ENCODE measurements around the gene DLL1.

The DLL1 gene

DNA sequence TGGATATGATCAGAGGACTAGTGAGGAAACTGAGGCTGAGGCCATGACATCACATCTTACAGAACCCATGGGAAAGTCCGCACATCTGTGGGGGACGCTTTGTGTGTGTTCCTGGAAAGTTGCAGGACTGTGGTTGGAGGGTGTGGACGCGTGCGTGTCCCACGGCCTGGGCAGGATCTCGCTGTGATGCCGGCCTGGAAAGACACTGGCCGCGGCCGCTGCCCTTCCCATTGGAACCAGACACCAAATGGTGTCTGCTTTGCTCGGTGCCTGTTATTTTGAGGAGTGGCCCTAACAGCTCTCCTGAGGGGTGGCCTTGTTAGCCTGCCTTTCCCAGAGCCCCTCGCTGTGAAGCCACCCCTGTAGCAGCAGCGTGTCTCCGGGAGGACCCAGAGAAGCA lies 41.1 kb downstream of the DLL1 start:
- DNase-seq = no peak

DNA sequence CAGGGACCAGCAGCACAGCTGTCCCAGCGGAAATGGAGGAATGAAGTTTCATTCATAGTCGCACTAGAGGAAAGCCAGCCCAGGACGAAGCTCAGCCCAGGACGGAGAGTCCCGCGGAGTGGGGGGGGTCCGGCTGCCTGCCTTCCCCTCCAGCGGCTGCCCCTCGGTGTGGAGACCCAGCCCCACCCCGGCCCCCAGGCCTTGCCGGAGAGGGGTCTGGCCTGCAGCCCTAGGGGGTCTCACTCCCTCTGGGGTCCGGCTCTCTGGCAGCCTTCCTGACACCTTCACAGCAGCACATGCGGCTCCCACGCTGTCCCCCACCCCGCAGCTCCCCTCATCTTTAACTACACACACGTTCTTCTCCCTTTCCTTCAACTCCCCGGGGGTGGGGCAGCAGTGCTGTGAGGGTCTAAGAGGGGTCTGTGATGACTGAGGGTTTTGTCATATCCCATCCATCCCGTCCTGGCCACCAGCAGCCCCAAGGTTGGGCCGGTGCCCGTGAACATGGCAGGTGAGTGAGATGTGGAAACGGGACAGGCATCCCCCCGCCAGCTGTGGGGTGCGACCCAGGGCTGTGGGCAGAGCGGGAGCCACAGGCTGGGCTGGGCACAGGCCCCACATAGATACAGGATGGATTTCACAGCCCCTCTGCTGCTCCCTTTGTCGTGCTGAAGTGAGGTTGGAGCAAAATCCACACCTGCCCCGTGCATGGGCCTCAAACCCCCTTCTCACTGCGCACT lies 41.8 kb downstream of the DLL1 start:
- DNase-seq = no peak

DNA sequence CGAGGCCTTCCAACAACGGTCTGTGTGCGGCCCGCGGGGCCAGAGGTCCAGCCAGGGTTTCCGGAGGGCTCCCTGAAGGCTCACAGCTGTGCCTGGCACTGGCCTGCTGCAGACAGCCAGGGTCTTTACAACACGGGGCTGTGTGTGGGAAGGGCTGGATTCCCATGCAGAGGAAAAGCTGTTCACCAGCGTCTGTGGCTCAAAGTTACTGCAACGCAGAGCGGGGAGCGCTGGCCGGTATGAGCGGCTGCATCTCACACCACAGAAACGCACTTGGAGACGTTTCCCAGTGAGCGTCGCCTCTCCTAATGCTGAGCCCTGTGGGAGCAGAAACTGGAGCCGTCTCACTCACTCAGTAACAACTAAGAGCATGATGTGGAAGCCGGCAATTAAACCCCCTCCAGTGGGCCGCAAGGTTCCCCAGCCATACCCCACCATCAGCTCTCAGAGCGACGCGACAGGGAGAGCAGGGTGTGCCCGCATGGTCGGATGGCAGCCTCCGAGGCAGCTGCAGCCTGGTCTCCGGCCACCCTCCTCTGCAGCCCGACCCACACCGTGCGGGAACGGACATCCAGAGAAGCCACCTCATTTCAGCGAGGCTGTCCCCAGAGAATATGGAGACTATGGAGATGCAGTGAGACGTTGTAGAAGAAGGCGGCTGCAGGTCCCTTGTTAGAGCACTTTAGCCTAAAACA lies 42.6 kb downstream of the DLL1 start:
- no peak for DNase-seq

DNA sequence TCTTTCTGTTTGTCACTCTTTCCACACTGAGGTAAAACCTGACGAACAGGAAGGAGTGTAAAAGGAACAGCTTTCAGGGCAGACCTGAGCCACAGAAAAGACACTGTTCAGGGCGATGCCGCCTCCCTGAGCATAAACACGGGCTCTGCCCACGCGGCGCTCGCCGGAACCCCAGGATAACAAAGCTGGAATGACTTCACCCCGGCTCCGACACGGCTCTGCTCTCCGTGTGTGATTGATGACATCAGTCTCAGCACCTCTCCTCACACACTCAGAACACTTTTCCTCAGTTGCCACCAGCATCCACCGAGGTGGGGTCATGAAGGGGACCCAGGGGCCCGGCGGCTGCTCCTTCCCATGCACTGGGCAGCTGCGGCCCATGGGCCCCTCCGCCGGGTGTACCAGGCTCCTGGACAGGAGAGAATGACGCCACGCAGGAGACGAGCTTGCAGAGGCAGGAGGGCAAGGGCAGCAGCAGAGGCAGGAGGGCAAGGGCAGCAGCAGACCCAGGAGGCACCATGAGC lies 43.6 kb downstream of the DLL1 start:
- DNase-seq = no peak

DNA sequence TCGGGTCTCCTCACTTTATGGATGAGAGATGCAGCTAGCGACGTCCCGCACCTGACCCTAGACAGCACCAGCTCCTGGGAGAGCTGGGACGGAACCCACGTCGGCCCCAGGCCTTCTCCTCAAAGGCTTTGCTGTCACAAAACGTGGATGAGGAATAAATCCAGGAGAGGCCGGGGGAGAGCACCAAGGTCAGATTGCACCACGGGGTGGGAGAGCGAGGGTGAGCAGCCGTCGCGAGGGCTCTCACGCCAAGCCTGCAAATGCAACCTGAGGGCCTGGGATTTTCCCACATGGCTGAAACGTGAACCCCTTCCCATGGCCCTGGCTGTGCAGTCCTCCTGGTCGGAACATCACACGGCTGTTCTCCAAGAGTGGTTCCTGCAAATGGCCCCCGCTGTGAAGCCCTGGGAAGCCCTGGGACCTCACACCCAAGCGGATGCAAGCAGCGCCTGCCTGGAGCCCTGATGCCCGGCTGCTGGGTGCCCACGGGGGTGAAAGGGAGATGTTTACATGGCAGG lies 45.3 kb downstream of the DLL1 start:
- DNase-seq = no peak

DNA sequence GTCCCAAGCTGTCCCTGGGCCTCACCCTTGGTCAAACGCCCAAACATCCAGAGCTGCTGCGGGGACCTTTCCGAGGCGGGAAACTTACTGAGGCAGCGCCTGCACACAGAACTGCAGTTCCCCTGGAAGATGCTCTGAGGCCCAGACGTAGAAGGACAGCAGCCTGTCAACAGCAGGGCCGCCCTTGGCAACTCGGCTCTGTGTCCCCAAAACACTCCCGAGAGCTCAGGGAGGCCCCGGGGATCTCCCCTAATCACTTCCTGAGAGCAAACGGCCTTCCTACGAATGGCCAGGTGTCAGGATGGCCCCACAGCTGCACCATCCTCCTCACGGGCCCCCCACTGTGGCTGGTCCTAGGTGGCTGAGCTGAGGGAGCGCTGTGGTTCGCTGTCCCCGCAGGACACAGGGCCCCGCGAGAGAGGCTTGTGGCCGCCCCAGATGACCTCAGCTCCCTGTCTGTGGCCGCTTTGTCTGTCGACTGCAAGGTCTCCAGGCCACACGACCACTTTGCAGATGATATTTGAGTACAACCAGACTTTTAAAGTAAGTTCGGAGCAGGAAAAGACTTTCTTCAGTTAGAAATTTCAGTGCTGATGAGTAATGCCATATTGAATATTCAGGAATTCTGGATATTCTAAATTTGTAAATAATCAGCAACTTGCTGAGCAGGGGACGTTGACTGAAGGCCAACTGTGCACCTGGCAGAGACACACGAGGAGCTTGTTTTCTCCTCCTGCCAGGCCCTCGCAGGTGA lies 46.0 kb downstream of the DLL1 start:
- no peak for DNase-seq

DNA sequence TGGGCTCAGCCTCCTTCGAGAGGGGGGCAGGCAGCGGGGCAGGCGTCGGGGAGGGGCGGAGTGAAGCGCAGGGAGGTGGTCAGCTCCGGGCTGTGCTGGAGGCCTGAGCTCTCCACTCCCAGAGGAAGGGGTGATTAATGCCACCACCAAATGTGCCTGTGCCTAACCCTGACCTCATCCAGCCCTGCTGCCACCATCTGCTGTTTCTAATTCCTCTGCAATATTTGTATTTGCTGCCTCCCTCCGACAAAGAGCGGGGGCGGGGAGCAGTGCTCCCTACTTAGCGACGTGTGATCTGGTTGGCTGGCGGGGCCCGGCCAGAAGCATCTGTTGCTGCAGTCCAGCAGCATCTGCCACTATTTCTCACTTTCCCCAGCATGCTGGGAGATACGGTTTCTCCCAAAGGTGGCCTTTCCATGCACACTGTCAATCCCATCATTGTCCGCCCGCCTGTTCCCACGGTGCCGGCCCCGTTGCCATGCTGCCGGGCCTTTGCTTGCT lies 47.0 kb downstream of the DLL1 start:
- no peak for DNase-seq

DNA sequence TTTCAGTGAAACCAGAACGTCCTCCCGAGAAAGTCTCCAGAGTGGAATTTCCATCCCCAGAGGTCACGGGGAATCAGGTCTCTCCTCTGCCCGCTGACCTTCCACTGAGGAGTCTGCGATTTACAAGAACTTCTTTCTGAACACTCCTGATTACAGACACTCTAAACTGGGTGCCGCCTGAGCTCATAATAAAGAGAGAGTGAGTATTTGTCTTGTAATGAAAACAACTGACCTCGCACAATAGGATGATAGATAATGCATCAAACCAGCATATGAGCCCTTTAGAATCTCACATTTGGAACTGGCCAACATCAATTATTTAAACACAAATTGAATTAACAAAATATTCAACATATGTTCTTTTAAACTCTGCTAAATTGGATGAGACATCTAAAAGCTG lies 47.5 kb downstream of the DLL1 start:
- DNase-seq = no peak

DNA sequence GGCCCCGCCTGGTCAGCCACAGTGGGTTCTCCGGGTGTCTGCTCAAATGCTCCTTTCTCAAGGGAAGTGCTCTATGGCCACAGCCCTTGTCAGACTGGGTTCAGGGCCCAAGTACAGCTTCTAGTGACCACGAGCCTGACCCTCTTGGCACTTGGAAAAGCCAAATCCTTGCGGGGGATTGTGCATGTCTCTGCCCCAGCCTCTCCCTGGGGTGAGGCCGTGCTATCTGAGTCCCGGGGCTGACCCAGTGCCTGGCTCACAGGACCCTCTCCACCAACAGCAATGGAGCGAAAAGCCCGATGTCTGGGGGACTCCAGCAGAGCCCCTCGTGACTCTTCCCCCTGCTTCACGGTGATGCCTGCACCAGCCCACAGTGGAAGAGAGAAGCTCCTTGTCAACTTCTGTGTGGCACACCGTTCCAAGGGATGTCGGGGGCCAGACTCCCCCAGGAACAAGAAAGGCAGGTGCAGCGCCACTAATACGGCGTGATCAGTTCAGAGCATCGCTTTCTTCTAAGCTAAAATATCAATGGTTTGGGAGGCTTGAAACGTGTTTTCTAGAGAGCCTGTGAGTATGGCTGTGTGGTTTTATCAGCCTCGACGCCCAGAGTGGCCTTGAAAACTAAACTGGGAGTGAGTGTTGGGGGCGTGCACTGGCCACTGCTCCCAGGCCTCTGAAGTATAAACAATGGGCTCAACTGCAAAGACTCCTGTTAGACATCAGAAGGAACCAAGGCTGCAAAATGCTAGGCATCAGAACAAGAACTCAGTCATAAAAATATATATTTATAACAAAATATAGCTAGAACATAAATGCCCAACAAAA lies 51.9 kb downstream of the DLL1 start:
- DNase-seq = no peak

DNA sequence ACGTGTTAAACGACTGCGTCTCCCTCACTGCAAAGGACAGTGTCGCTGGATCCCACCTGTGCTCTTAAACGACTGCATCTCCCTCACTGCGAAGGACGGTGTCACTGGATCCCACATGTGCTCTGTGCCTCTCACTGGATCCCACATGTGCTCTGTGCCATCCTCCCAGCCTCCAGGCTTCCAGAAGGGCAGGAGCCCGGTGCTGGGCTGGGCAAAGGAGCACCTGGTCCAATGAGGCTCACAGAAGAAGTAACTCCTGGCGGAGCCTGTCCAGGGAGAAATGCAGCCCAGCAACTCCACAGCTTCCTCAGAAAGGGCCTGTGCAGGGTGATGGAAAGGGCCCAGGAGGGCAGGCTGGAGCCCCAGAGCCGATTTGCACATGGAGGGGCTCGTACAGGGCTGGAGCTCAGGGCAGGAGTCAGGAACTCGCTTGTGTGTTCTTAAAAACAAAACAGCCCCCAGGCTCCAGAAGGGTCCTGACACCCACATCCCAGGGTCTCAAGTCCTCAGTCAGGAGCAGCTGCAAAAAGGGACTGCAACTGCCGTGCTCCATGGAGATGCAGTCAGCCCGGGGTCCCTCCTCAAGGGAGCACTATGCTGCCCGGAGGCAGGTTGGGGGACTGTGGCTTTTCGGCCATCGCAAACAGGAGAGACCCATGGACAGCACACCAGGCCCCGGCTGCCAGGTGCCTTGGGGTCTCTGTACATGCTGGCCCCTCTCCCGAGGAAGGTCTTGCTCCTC lies 52.7 kb downstream of the DLL1 start:
- no peak for DNase-seq

DNA sequence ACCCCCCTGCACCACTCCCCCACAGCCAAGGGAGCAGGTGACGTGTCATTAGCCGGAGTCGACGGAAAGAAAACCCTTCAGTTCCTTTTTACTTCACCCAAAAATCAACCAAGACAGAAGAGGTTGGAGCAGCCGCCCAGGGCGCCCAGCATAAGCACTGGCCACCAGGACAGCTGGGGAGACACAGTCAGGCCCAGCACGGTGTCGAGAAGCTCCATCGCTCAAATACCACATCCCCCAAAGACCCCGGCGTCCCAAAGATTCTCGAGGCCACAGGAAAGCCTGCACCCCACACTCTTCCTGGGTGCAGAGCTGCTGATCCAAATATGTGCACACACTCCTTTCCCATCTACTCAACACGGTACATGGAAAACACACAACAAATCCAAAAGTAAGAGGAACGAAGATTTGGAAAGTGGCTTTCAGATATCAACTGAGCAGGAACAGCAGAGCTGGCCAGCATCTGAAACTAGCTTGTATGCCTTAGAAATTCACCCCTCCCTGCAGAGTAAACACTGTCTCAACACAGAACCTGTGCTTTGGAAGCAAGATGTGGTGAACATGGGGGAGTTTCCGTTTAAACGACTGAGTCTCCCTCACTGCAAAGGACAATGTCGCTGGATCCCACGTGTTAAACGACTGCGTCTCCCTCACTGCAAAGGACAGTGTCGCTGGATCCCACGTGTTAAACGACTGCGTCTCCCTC lies 54.6 kb downstream of the DLL1 start:
- no peak for DNase-seq

DNA sequence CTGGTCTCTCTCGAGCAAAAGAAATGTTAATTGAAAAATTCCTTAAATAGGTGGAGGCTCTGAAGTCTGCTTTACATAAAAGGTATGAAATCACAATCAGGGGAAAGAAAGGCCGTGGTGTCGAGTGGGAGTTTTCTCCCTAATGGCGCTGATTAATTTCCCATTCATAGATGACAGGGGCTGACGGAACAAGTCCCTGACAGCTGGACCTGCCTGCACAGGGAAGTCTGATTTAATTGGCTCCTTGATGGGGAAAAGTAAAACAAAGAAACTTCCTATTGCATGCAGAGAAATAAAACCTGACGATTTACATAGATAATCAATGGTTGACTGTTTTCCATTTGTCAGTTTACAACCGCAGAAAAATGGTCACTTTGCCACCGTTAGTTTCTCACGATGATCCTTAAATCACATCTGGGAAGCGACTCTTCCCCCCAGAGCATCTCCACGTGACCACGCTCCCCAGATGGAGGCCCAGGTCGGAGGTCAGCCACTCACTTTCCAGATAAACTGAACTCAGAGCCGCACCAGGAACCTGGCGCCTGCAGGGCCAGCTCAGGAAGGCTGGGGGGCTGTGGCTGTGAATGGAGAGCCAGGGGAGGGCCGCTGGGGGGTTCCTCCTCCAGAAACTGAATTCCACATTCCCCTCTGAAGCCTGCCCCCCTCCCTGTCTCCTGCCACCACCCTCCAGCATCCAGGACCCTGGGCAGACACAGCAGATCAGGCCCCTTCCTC lies 55.3 kb downstream of the DLL1 start:
- DNase-seq = no peak

DNA sequence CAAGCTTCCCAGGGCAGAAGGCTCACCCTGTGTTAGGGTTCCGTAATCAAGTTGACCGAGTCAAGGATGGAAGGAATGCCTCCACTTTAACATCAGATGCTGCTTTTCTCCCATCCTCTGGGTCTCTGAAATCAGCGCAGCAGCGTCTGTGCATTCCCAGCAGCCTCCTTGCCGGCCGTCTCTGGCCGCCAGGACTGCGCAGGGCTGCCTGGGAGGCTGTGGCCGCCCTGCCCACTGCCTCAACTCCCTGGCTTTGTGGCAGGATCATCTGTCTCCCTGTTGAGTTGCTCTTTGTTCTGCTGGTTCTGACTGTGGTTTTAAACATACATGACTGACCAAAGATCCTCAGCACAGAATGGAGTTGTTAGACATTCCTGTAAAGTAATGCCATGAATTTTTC lies 56.5 kb downstream of the DLL1 start:
- DNase-seq = no peak

DNA sequence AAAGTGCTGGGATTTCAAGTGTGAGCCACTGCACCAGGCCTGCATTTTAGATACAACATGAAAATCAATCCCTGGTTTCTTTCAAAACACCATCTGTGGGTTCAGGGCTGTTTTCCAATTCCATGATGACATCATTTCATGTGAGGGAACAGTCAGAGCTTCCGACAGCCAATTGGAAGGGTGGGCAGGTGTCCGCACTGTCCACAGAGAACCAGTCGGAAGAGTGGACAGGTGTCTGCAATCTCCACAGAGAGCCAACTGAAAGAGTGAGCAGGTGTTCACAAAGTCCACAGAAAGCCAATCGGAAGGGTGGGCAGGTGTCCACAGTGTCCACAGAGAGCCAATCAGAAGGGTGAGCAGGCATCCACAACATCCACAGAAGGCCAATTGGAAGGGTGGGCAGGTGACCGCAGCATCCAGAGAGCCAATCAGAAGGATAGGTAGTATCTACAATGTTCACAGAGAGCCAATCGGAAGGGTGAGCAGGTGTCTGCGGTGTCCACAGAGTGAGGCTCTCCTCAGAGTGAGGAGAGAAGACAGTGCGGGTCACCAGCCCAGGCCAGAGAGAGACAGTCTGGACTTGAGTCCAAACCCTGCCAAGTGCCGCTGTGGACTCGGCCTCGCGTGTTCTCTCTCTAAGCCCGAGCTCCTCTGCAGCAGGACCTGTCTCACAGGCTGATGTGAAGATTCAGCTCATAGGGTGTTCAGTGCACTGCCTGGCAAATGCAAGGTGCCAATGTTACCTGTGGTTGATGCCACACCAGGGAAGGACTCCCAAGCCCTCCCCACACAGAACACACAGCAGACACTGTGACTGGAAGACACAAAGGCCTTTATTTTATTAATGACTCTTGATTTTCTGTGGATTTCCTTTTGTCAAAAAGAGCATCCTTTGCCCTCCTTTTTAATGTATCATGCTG lies 57.3 kb downstream of the DLL1 start:
- DNase-seq = no peak

All from EL (cell line).